Activated naive CD4-positive, alpha-beta T cell (primary cell): ENCODE results near the gene SLC27A1.
"Not testable (repeated sequence)": the region's sequence is repeated elsewhere in the genome, so short reads cannot be mapped to it uniquely, and the experiment has no call there.

Experiments
- DNase-seq, 4 experiments: peaks; one replicate each; lab custom pipeline; 2025; lab: John Stamatoyannopoulos, UW

The SLC27A1 gene

GRCh38 chr19:17487284-17488121 lies 17.2 kb downstream of the SLC27A1 start:
- no peak for DNase-seq

GRCh38 chr19:17488593-17489391 lies 18.5 kb downstream of the SLC27A1 start:
- peak in 3 of 4 experiments; percentile 24 to 59 (median 40) for DNase-seq

- no peak for DNase-seq
Observed at GRCh38 chr19:17489392-17490030, 19.2 kb downstream of the SLC27A1 start.

- peak in 1 of 4 experiments; percentile 23 for DNase-seq
Observed at GRCh38 chr19:17490411-17490810, 20.1 kb downstream of the SLC27A1 start.

GRCh38 chr19:17491287-17491686 lies 21.0 kb downstream of the SLC27A1 start:
- DNase-seq = no peak

GRCh38 chr19:17495639-17496296 lies 25.4 kb downstream of the SLC27A1 start:
- no peak for DNase-seq

- peak; percentile 53 to 68 (median 67) for DNase-seq
Observed at GRCh38 chr19:17496337-17496997, 26.1 kb downstream of the SLC27A1 start.

GRCh38 chr19:17497149-17497798 lies 26.9 kb downstream of the SLC27A1 start:
- no peak for DNase-seq

- DNase-seq = not testable (repeated sequence)
Observed at GRCh38 chr19:17499025-17499424, 28.7 kb downstream of the SLC27A1 start.

GRCh38 chr19:17499648-17500446 lies 29.5 kb downstream of the SLC27A1 start:
- no peak for DNase-seq

GRCh38 chr19:17500447-17501198 lies 30.3 kb downstream of the SLC27A1 start:
- DNase-seq = no peak

GRCh38 chr19:17503240-17503639 lies 32.9 kb downstream of the SLC27A1 start:
- DNase-seq = no peak

GRCh38 chr19:17504030-17504429 lies 33.7 kb downstream of the SLC27A1 start:
- no peak for DNase-seq

GRCh38 chr19:17504456-17504855 lies 34.1 kb downstream of the SLC27A1 start:
- no peak for DNase-seq

- no peak for DNase-seq
Observed at GRCh38 chr19:17505223-17505622, 34.9 kb downstream of the SLC27A1 start.

GRCh38 chr19:17506745-17507144 lies 36.4 kb downstream of the SLC27A1 start:
- no peak for DNase-seq

GRCh38 chr19:17508558-17508933 lies 38.2 kb downstream of the SLC27A1 start:
- DNase-seq = not testable (repeated sequence)

GRCh38 chr19:17510220-17510993 lies 40.1 kb downstream of the SLC27A1 start:
- DNase-seq = no peak
